OCI-LY3 (cell line): ENCODE results near the gene BRAF.

Experiments used
- CTCF ChIP-seq: fragments of 200-600, 300-600 bp; sonication (generic); IDR thresholded peaks from 2 replicates; pipeline ENCODE4 v1.5.1; 2014; ENCODE audit warnings: antibody characterized with exemption, low read length, low read depth
- EZH2phosphoT487 ChIP-seq: fragments of 200-600 bp; shearing (Covaris generic); IDR thresholded peaks from 2 replicates; pipeline ENCODE4 v1.6.1; 2018; ENCODE audit warnings: antibody characterized with exemption, mixed run types, low read depth

DNA sequence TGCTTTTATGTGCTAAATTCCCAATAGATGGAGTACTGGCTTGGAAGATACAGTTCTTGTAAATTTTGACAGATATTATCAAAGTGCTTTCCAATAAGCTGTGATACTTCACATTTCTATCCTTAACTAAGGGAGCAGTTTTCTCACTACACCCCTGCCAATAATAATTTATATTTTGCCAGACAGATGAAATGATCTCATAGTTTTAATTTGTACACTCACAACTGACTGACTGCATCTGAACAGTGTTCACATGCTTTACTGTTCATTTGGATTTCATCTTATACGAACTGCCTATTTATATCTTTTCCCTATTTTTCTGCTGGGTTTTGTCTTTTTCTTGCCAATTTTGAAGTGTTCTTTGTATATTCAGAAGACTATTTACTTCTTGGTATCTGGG, 96.0 kb downstream of the BRAF start:
- TF ChIP-seq CTCF (no peak), EZH2phosphoT487 (no peak)
